Measurements from ENCODE around the gene KLRD1. TPM values are rescaled to one million over a fixed set of nuclear protein-coding genes. Genes with fewer than 3 reads are reported as not detected.

KLRD1 gene
- total RNA-seq, 2 donors from 2014 or later = 0.59 to 2.2 TPM

- WGBS, 2 experiments (ENCODE audit: insufficient coverage in 1 of 2, insufficient read length in 1 of 2) = 95 to 100% methylated on average over 1 to 2 of the region's 2 CpGs
- H3K4me1 Mint-ChIP-seq = no peaks in the 10 kb centered on the region
- H3K4me3 Mint-ChIP-seq = no peak overlapping the region
- H3K27ac Mint-ChIP-seq = no peak overlapping the region
- TF ChIP-seq CTCF (conservative IDR thresholded peaks at IDR 0.05) = no peak
- no peaks in the 10 kb centered on the region for H3K27me3 Mint-ChIP-seq (ENCODE audit: insufficient read depth)
- Histone ChIP-seq H3K9me3 (ENCODE audit: control insufficient read depth, low read length) (no peaks in the 10 kb centered on the region), H3K4me1 (ENCODE audit: control insufficient read depth, insufficient read depth, low read length) (no peaks in the 10 kb centered on the region), H3K4me3 (ENCODE audit: low read length) (no peak overlapping the region), H3K36me3 (ENCODE audit: control insufficient read depth, insufficient read depth, low read length) (no peaks in the 10 kb centered on the region), H3K27ac (ENCODE audit: low read depth, low read length) (no peak overlapping the region), H3K9ac (ENCODE audit: extremely low read depth, low read length, poor library complexity, severe bottlenecking) (no peak overlapping the region), H3K27me3 (ENCODE audit: control insufficient read depth, insufficient read depth, low read length, poor library complexity, severe bottlenecking) (no peaks in the 10 kb centered on the region)
- H3K36me3 Mint-ChIP-seq (ENCODE audit: low read depth) = no peaks in the 10 kb centered on the region
- no peak for DNase-seq
- peaks cover 10% of the 10 kb centered on the region for H3K9me3 Mint-ChIP-seq
These were observed 35.2 kb upstream of the KLRD1 start for GRCh38 chr12:10272467-10272866.

GRCh38 chr12:10276774-10277173 lies 30.9 kb upstream of the KLRD1 start:
- Mint-ChIP-seq H3K4me3 (no peak overlapping the region), H3K9me3 (peaks cover 10% of the 10 kb centered on the region), H3K27me3 (ENCODE audit: insufficient read depth) (no peaks in the 10 kb centered on the region), H3K36me3 (ENCODE audit: low read depth) (no peaks in the 10 kb centered on the region), H3K27ac (no peak overlapping the region), H3K4me1 (no peaks in the 10 kb centered on the region)
- no peak for TF ChIP-seq CTCF (conservative IDR thresholded peaks at IDR 0.05)
- Histone ChIP-seq H3K9me3 (ENCODE audit: control insufficient read depth, low read length) (no peaks in the 10 kb centered on the region), H3K36me3 (ENCODE audit: control insufficient read depth, insufficient read depth, low read length) (no peaks in the 10 kb centered on the region), H3K4me3 (ENCODE audit: low read length) (no peak overlapping the region), H3K4me1 (ENCODE audit: control insufficient read depth, insufficient read depth, low read length) (no peaks in the 10 kb centered on the region), H3K9ac (ENCODE audit: extremely low read depth, low read length, poor library complexity, severe bottlenecking) (no peak overlapping the region), H3K27ac (ENCODE audit: low read depth, low read length) (no peak overlapping the region), H3K27me3 (ENCODE audit: control insufficient read depth, insufficient read depth, low read length, poor library complexity, severe bottlenecking) (no peaks in the 10 kb centered on the region)
- 90 to 100% methylated on average over 1 of the region's 1 CpG for WGBS, 2 experiments (ENCODE audit: insufficient coverage in 1 of 2, insufficient read length in 1 of 2)
- no peak for DNase-seq

GRCh38 chr12:10278104-10278503 lies 29.6 kb upstream of the KLRD1 start:
- H3K4me3 Mint-ChIP-seq = no peak overlapping the region
- H3K36me3 Mint-ChIP-seq (ENCODE audit: low read depth) = no peaks in the 10 kb centered on the region
- no peak overlapping the region for H3K9ac ChIP-seq (ENCODE audit: extremely low read depth, low read length, poor library complexity, severe bottlenecking)
- H3K27ac ChIP-seq (ENCODE audit: low read depth, low read length) = no peak overlapping the region
- no peak overlapping the region for H3K27ac Mint-ChIP-seq
- no peaks in the 10 kb centered on the region for H3K4me1 Mint-ChIP-seq
- H3K4me1 ChIP-seq (ENCODE audit: control insufficient read depth, insufficient read depth, low read length) = no peaks in the 10 kb centered on the region
- TF ChIP-seq CTCF (conservative IDR thresholded peaks at IDR 0.05) = no peak
- H3K27me3 ChIP-seq (ENCODE audit: control insufficient read depth, insufficient read depth, low read length, poor library complexity, severe bottlenecking) = no peaks in the 10 kb centered on the region
- H3K36me3 ChIP-seq (ENCODE audit: control insufficient read depth, insufficient read depth, low read length) = no peaks in the 10 kb centered on the region
- 88 to 94% methylated on average over 2 of the region's 2 CpGs for WGBS, 2 experiments (ENCODE audit: insufficient coverage in 1 of 2, insufficient read length in 1 of 2)
- no peak for DNase-seq
- H3K27me3 Mint-ChIP-seq (ENCODE audit: insufficient read depth) = no peaks in the 10 kb centered on the region
- H3K9me3 Mint-ChIP-seq = peaks cover 10% of the 10 kb centered on the region
- no peak overlapping the region for H3K4me3 ChIP-seq (ENCODE audit: low read length)
- H3K9me3 ChIP-seq (ENCODE audit: control insufficient read depth, low read length) = no peaks in the 10 kb centered on the region
